GM18502 (cell line): ENCODE data around the gene ZC3H4.
A peak's percentile ranks its signal among the peaks of the same experiment; 100 is the strongest.

Source experiments
- ATAC-seq: cut with Tn5 transposase; IDR thresholded peaks from one replicate; pipeline ENCODE4 v1.9.1; 2021; ENCODE audit warnings: mild to moderate bottlenecking; ENCODE audit not compliant: unreplicated experiment, poor library complexity

The ZC3H4 gene

DNA sequence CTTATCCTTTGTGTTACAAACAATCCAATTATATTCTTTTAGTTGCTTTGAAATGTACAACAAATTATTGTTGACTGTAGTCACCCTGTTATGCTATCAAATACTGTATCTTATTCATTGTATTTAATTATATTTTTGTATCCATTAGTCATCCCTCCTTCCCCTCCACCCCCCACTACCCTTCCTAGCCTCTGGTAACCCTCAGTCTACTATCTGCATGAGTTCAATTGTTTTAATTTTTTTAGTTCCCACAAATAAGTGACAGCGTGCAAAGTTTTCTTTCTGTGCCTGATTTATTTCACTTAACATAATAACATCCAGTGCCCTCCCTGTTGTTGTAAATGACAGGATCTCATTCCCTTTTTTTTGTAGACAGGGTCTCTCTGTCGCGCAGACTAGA lies 21.6 kb upstream of the ZC3H4 start:
- no peak for ATAC-seq

DNA sequence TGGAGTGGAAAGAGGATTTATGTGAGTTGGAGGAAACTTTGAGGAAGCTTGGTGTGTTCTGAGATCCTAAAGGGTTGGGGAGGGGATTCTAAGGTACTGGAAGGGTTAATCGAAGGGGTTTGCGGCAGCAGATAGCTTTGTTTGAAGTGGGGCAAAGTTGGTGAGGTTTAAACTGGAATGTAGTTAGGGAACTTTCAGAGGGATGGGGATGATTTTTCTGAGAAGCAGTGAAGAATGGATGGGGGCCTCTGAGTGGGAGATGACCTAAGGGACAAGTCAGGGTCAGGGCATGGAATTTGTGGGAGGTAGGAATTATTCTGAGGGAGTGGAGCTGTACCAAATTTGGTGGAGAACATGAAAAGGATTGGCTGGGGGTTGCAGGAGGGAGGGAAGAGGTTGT lies 21.0 kb upstream of the ZC3H4 start:
- ATAC-seq = no peak

DNA sequence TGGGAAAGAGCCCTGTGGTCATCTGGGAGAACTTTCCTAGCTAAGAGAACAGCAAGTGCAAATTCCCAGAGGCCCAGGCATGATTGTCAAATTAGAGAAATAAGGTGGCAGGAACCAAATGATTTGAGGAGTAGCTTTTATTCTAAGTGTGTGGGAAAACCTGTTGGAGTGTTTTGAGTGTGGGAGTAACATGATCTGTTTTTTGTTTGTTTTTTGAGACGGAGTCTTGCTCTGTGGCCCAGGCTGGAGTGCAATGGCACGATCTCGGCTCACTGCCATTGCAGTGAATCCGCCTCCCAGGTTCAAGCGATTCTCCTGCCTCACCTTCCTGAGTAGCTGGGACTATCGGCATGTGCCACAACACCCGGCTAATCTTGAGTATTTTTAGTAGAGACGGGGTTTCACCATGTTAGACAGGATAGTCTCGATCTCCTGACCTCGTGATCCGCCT lies 19.5 kb upstream of the ZC3H4 start:
- no peak for ATAC-seq

- no peak for ATAC-seq
Observed at GRCh38 chr19:47132194-47132852, 18.7 kb upstream of the ZC3H4 start.

- peak; percentile 78 for ATAC-seq
Observed at GRCh38 chr19:47130589-47131227, 17.1 kb upstream of the ZC3H4 start, which contains the start of gene SAE1. SAE1 (plus strand) TSS chr19:47130835; CDS start chr19:47130931, 96 bp downstream.

- no peak for ATAC-seq
Observed at GRCh38 chr19:47130120-47130588, 16.6 kb upstream of the ZC3H4 start.

DNA sequence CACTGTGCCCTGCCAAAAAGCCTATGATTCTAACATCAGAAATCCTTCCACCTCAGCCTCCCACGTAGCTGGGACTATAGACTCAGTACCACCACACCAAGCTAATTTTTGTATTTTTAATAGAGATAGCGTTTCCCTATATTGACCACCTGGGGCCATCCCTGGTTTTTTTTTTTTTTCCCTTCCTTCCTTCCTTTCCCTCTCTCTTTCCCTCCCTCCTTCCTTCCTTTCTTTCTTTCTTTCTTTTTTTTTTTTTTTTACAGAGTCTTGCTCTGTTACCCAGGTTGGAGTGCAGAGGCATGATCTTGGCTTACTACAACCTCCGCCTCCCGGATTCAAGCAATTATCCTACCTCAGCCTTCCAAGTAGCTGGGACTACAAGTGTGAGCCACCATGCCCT lies 16.0 kb upstream of the ZC3H4 start:
- ATAC-seq = no peak

- ATAC-seq = no peak
Observed at GRCh38 chr19:47125669-47125938, 12.0 kb upstream of the ZC3H4 start.

DNA sequence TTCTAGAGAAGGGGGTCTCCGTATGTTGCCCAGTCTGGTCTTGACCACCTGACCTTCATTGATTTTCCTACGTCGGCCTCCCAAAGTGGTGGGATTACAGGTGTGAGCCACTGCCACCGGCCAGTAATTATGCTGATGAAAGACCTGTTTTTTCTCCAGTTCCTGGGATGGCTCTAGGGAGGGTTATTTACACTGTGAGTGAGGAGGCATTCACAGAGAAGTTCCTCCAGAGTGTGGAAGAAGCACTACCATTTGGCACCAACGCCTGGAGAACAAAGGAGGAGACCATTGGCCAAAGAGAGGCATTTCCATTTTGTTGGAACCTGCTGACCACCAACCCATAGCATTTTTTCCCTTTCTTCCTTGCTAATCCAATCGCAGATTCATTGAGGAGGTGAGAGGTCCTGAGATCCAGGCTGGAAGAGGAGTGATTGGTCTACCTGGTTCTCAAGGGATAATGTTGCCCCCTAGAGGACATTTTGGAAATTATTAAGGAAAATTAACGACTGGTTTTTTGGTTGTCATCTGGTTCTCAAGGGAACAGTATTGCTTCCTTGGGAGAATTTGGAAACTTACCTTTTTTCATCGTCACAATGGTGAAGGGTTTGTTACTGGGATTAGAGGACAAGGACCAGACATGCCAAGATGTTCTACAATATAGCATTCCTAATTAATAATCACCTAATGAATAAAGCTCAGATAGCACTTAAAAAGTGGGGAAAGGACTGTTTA lies 11.5 kb upstream of the ZC3H4 start:
- no peak for ATAC-seq

- no peak for ATAC-seq
Observed at GRCh38 chr19:47123406-47123805, 9.8 kb upstream of the ZC3H4 start.

DNA sequence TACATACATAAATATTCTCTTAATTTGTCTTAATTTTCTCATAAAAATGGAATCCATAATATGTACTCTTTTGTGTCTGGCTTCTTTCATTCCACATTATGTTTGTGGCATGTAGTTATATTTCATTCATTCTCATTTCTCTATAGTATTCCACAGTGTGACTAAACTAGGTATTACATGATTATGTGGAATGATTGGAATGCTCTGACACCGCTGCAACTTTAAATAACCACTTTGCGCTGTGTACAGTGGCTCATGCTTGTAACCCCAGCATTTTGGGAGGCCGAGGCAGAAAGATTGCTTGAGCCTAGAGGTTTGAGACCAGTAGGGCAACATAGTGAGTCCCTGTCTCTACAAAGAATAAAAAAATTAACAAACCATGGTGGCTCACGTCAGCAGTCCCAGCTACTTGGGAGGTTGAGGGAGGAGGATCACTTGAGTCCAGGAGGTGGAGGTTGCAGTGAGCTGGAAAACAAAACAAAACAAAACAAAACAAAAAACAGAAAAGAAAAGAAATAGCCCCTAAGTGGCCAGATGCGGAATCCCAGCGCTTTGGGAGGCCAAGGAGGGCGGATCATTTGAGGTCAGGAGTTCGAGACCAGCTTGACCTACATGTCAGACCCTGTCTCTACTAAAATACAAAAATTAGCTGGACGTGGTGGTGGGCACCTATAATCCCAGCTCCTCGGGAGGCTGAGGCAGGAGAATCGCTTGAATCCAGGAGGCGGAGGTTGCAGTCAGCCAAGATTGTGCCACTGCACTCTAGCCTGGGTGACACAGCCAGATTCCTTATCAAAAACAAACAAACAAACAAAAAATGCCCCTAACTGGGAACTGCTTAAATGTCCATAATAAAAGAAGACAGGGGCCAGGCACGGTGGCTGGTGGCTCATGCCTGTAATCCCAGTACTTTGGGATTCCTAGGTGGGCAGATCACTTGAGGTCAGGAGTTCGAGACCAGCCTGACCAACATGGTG lies 9.1 kb upstream of the ZC3H4 start:
- ATAC-seq = no peak

- ATAC-seq = no peak
Observed at GRCh38 chr19:47120470-47121067, 7.0 kb upstream of the ZC3H4 start.

DNA sequence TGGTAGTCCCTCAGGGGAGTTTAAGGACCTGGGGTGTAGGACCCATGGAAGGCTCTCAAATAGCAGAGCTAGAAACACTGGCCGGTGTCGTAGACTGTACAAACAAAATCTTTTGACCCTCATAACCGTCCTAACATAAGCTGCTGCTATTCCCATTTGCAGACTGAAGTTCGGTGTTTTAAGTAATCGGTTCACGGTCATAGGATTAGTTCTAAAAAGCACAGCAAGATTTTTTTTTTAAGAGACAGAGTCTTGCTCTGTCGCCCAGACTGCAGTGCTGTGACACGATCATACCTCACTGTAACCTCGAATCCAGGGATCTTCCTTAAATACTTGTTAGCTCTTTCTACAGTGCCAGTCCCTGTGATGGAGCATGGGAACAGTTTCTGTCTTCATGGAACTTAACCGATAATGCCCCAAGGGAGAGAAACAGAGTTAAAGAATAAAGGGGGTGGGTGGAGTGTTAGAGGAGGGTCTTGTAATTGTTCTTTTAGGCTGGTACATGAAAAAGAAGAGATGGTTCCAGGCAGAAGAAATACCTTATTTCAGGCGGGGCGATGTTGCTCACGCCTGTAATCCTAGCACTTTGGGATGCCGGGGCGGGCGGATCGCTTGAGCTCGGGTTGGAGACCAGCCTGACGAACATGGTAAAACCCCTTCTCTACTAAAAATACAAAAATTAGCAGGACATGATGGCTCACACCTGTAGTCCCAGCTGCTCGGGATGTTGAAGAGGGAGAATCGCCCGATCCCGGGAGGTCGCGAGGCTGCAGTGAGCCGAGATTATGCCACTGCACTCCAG lies 475 bp upstream of the ZC3H4 start:
- no peak for ATAC-seq

GRCh38 chr19:47112166-47112996 lies 1.2 kb downstream of the ZC3H4 start:
- ATAC-seq = peak; percentile 15

DNA sequence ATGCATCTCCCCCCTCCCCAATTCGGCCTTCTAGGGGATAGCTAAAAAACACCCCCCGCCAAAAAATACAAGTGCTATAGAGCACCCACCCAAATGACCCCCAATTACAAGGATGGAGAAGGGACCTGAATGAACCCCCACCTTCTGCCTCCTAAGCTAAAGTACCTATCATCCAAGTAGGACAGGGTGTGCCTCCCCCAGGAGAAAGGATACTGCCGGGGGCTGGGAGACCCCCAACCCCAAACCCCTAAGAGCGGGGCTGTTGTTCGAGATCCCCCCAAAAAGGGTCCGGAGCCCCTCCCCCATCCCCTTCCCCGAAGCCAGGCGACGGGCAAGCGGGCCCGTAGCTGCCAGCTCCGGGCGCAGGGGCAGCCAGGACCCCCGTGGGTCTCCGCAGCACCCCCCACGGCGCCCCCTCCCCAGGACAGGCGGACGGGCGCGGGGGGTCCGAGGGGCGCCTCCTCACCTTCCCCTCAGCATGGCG lies 1.9 kb downstream of the ZC3H4 start:
- no peak for ATAC-seq

GRCh38 chr19:47111006-47111621 lies 2.5 kb downstream of the ZC3H4 start:
- no peak for ATAC-seq

- ATAC-seq = no peak
Observed at GRCh38 chr19:47110521-47111005, 3.0 kb downstream of the ZC3H4 start.
